NCI-H2196 treated with DMSO at 0.1 percent for 48 hours (cell line): ENCODE data around the gene ZBTB7C.

Experiments
- DNase-seq: peaks from one replicate; lab custom pipeline; 2025; ENCODE audit not compliant: unreplicated experiment; lab: John Stamatoyannopoulos, UW

The ZBTB7C gene

DNA sequence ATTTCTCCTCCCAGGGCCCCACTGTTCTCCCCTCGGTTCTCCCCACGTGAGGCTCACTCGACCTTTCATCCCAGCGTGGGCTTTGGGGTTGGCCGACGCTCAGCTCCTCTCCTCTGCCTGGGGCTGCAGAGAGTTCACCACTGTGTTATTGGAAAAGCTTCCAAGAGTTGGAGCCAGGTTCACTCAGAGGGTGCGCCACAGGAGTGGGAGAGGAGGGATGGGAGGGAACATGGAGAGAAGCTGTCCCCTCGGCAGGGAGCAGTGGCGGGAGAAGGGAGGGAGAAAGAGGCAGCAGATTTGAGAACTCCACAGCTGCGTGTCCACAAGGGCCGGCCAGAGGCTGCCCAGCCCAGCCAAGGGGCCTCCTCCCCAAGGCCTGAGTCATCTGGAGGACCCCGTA is 281.6 kb downstream of the ZBTB7C start:
- no peak for DNase-seq

DNA sequence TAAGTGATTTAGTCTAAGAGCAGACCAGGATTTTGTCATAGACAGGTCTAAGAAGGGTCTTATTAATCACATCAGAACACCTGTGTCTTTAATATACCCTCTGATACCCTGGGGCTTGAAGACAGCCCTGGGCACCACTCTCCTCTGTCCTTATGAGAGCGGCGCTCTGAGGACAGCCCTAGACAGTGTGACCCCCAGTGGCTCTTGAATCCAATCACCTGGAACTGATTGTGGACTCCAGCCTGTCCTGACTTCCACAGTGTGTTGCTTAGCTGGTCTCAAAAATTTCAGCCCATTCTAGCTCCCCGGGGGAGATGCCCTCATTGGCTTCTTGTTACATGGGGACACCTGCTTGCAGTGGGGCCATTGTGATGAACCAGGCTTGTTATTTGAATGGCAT is 282.9 kb downstream of the ZBTB7C start:
- no peak for DNase-seq

DNA sequence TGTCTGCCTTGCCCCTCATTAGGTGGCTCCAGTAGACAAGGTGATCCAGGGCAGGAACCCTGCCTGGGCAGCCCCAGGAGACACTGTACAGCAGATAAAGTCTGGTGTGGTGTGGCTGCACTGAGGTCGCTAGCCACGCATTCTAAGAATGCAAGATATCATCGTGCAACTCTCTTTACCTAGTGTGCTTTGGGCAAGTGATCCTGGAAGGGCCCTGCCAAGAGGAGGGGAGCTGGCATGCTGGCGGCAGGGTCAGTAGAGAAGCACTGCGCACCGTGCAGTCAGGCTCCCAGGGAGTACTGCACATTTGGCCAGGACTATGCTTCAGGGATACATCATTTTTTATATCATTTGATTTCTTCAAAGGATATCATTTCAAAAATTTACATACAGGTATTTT is 283.5 kb downstream of the ZBTB7C start:
- DNase-seq: no peak

DNA sequence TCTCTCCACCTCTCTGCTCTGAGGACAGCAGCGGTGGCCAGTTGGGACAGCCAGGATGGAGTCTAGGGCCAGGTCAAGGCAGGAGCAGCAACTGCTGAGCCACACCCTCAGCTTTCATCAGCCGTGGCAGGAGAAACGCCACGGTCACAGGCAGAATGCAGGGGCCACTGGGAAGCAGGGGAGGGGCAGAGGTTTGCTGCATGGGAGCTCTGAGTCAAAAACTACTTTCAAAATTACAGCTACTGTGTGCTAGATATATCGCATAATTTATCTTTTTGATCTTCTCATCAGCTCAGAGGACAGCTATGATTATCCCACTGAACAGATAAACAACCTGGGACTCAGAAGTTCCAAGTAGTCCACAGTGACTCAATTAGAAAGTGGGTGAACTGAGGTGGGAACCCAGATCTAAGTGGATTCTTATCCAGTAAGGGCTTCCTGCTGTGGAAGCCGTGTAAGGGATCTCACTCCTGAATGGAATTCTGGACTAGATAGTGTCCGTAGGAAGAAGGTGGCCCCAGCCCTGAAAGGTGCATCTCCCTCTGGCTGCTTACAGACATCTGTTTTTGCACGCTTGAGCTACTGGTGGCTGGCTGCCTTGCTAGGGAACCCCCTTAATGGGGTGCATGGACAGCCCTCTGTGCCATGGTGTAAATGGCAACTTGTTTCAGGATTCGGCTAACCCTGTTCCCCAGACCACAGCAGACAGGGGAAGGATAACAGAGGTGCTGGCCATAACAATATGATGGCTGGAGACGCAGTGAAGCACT is 284.1 kb downstream of the ZBTB7C start:
- DNase-seq: no peak

DNA sequence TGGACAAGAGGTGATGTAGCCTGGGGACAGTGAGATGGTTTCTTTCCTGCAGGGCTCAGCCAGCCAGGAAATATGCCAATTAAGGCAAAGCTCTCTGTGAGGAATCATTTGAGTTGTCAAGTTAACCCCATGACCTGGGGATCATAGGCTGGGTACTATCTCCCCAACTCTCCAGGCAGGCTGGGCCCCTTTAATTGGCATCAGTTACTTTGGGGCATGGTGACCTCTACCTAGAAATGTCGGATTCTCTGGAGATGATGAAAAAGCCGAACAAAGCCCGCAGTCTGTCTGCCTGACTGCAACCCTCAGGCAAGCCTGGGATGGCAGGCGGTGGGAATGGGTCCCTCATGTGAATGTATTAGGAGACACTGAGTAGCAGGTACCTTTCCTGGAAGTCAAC is 285.2 kb downstream of the ZBTB7C start:
- DNase-seq: no peak

DNA sequence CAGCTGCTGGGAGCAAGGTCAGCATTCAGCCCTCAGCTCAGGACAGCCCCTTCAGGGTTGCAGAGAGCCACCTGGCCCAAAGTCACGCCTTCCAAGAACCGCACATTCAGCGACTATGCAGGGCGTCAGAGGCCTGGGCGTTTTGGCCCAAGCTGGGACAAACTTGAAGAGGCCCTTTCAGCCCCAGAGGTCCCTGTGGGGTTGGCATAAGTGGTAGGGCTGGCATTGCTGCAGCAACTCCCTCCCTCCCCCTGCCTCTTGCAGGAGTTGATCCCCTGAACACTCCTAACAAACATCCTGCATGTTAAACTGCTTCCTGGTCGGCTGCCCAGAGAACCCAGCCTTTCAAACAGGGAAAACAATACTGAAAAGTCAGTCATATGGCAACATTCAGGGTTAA is 285.9 kb downstream of the ZBTB7C start:
- DNase-seq: no peak

DNA sequence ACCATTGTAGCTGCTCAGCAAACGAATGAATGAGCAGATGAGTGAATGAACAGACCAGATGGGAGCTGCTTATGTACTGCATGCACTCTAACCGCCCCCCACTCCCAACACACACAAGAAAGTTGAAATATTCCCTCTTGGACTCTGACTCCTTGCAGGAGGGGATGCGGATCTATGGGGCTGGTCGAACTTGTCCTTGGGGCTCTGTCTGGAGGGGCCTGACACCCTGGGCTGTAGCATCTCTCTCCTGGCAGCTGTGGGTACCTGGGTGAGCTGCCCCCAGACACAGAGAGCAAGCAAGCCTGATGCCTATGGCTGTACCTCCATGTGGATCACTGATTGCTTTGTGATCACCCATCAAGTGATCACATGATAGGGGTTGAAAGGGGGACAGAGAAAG is 286.4 kb downstream of the ZBTB7C start:
- DNase-seq: no peak

DNA sequence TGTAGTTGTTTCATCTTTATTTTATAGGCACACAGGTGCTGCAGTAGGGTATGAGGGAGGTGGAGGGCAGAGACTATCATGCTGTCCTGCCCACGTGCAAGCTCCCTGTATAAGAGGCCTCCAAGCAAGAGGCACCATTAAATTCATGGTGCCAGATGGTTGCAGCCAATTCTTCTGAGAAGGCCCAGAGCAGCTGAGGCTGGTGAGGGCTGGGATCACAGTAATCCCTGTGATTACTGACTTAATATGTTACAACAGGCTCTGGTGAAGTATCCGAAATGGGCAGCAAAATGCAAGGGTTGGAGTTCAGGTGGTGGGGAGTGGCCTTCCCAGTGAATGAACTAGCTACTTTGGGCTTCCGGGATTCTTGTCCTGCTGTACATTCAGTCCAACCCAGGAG is 286.8 kb downstream of the ZBTB7C start:
- DNase-seq: no peak

DNA sequence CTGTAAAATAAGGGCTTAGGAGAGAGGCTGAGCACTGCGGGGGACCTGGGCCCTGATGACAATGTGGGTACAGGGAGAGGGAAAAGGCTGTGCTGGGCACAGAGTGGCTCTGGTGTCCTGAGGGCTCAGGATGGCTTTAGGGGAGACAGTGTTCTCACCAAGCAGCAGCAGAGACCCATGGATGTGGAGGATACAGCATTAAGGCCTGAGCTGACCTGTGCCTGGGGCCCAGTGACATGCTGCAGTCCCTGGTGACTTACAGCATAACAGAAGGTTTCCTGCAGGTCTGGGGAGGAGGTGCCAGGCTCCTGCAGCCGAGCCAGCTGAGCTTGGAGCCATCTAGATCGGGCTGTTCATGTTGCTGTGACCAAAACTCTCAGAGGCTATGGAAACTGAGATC is 287.4 kb downstream of the ZBTB7C start:
- DNase-seq: no peak

DNA sequence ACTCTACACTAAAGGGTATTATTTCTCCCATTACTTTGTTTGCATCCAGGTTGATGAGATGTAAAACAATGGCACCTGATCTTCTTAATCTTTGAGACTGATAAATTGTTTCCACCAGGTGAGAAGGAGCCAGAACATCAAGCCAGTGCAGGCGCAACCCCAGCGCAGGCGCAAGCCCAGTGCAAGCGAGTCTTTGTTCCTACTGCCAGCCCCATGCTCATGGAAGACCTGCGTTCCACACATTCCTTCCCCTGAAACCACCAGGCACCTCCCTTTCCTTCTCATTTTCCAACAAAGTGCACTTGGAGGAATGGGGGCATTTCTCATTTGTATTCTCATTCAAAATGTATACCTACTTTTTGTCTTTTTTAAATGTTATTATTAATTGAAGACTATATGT is 290.0 kb downstream of the ZBTB7C start:
- no peak for DNase-seq

DNA sequence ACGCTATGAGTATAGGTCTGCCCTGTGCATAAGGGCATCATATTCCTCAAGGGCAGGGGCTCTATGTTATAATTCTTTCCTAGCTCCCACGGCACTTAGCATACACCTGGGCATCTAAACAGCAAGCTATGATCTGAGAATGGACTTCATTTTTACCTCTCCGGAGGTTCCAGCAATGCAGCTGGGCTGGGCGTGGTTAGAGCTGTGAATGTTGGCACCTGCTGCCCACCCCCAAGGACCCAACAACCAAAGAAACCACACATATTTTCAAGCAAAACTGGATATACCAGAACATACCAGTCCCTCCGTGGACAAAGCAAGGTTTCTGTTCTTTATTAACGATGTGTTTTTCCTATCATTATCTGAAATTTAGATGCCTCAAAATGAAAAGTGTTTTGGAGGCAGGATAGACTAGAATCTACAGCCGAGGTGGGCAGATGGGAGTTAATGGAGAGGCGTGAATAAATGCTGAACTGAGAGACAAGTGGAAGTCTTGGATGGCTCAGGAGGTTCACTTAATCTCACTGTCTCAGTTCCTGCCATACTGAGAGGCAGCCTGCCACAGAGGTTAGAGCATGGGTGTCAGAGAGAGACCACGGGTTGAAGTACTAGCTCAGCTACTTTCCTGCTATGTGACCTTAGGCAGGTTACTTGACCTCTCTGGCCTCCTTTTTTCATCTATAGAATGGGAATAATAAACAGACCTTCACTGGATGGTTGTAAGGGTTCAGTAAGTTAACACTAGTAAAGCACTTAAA is 292.1 kb downstream of the ZBTB7C start:
- DNase-seq: no peak

DNA sequence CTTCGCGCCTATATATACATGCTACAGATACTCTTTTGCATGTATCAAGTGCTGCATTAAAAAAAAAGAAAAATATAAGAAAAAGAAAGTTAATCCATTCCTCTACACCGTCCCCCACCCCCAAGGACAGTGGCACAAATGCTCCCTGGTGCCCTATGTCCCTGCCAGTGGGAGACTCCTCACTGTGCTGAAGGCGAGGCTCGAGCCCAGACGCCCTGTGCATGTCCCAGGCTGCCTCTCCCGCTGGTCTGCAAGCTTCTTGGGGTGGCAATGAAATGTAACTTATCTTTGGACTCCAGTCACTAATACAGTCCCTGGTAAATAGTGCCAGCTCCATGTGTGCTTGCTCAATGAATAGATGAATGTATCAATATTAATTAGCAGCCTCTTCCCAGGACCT is 293.2 kb downstream of the ZBTB7C start:
- no peak for DNase-seq

DNA sequence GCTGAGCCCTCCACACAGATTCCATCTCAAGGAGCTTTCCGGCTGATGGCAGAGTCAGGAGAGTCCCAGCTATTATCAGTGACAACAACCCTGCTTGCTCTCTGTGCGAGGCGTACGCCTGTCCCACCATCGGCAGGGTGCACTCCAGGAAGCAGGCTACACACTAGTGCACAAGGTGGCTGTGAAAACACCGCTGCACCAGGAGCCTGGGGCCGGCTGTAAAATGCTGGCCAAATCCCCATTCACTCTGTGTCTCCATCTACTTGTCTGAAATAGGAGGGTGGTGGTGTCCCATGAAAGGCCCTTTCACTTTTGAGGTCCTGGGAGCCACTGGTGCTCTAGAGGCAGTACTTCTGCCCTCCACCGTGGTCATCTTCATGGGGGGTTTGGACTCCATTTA is 295.5 kb downstream of the ZBTB7C start:
- DNase-seq: no peak

DNA sequence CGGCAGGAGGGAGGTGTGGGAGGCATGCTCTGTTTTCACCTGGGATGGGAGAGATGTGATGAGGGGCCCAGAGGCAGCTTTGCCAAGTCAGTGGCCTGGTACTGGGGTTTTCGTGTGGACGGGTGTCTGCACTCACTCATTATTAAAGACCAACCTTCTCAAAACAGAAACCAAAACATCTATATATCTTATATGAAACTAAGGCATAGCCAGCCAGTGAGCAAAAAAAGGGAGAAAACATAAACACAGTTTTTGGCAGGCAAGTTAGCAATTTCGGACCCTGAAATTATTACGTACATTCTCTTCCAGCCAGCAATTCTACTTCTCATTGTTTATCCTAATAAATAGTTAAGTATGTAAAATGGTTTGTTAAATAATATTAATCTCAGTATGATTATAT is 297.6 kb downstream of the ZBTB7C start:
- DNase-seq: no peak

DNA sequence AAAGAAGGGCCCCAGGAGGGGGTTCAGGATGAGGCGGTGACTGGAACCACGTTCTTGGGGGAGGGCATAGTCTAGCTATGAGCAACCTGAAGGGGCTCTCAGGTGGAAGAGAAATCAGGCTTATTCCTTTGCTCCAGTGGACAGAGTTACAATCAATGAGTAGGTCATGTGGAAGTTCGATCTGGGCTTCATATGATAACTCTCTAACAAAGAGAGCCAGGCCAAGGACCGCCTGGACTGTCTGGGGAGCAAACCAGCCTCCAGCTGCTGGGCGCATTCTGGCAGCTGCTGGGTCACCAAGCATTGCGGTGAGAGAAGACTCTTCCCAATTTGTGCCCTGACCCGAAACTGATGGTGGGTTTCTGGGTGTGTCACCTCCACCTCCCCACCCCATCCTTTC is 298.4 kb downstream of the ZBTB7C start:
- no peak for DNase-seq

DNA sequence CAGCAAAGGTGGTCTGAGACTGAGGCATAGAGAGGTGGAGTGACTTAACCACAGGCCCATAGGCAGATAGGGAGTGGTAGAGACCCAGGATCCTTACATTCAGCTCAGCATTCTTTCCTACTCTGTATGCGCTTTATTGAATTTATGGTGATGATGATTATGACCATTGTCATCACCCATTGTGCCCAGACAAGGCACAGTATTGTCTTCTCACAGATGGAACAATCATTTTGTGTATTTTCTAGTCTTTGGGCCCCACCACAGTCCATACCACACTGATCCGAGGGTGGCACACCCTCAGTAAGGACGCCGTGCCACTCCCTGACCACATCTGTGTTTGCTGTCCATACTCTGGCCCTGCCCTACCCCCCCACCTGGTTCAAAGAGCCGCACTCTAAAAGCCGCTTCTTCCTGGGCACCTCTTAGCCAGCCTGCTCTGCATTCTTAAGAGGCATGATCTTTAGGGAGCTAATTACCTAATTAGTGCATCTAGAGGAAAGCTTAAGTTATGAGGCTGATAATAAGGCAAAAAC is 299.2 kb downstream of the ZBTB7C start:
- DNase-seq: no peak

DNA sequence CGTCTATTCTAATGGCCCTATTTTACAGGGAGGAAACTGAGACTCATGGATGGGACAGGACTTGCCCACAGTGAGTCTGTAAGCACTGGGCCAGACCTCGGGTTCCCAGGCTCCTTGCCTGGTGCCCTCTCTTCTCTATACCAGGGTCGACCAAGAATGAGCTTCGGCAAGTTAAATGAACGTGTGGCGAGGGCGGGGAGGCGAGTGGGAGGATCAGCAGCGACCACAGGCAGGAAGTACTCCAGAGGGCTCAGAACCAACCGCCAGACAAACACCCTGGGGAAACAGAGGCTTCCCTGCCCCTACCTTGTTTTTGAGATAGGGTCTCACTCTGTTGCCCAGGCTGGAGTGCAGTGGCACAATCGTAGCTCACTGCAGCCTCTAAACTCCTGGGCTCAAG is 301.0 kb downstream of the ZBTB7C start:
- DNase-seq: no peak

DNA sequence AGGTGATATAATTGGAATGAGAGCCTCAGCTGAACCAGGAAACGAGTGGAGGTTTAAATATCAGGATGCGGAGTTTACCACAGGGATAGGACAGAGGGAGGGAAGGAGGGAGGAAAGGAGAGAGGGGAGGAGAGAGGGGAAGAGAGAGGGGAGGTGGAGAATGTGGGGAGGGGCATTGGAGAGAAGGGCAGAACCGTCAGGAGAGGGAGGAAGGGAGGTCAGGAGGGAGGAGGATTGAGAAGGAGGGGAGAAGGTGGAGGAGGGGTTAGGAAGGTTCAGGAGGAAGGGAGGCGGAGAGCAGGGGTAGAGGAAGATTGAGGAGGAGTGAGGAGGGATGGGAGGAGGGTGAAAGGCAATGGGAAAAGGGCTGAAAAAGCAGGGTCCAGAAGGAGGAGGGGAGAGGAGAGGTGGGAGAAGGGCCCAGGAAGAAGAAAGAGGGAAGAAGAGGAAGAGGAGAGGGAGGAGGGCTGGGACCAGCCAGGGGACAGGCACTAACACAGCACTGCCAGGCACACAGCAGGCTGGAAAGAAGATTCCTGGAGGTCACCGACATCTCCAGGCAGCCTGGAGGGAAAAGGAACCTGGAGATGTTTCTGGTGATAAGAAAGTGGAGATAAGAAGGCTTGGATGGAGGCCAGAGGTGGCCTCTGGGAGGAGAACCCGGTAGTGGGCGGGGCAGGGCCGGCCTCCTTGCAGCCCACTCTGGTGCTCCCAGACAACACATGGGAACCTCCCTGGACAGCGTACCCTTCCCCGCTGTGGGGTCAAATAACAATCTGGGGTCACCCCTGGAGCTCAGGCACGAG is 302.0 kb downstream of the ZBTB7C start:
- no peak for DNase-seq

DNA sequence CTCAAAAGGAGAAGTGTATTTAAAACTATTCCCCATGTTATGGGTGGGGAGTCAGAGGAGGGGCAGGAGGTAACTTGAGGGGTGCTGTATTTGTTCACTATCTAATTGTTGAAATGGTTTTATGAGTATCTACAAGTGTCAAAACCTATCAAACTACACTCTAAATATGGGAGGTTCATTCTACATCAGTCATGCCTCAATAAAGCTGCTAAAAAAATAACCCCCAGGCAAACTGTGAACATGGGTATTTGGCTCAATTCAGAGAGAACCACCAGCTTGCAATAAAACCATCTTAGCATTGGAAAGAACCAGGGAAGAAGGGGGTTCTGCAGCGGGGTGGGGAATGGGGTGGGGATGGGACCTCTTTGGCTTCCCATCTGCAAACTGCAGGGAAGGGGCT is 302.7 kb downstream of the ZBTB7C start:
- DNase-seq: no peak

DNA sequence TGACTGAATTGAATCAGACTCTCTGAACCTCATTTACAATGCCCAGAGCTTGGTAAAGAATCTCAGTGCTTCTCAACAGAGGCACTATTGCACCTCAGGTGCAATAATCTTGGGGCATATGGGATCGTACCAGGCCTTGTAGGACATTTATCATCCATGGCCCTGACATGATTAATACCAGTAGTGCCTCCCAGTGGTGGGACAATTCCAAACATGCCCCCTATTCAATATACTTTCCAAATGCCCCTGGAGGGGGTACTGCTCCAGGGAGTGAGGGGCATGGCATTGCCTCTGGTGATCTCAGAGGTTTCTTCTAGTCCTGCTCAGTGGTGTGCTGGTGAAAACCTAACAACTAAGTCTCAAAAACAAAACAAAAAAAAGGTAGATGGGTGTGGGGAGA is 303.9 kb downstream of the ZBTB7C start:
- DNase-seq: no peak

DNA sequence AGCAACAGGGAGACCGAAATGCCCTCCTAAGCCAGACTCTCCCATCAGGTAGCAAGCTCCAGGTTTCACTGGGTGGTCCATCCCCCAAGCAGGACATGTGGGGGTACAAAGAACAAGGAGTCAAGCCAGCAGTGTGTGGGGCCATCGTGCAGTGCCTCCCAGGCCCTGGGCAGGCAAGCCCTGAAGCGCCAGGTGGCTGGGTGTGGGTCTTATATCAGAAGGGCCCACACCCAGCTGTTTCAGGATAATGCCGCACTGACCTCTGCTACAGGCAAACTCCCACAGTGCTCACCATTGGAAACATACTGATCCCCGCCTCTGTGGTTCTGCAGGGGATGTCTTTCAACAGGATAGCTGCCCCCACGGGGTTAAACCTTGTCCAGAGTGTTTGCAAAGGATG is 304.5 kb downstream of the ZBTB7C start:
- no peak for DNase-seq
